ENCODE measurements around the gene LRRC26. TPM values are rescaled to one million over a fixed set of nuclear protein-coding genes. Genes with fewer than 3 reads are reported as not detected.
"Not testable (repeated sequence)": the region's sequence is repeated elsewhere in the genome, so short reads cannot be mapped to it uniquely, and the experiment has no call there.

The LRRC26 gene
- polyA plus RNA-seq, 3 donors = 0.40 to 0.47 TPM; not detected in 1

- no peak overlapping the region for H3K27ac ChIP-seq (ENCODE audit: low read depth, low read length)
- WGBS, 3 donors = 45 to 67% (median 64%) methylated on average over 8 to 9 of the region's 9 CpGs
Measured at GRCh38 chr9:137146527-137146918, 23.3 kb downstream of the LRRC26 start.

- WGBS, 3 donors = 45 to 56% (median 55%) methylated on average over 36 to 49 of the region's 49 CpGs
- H3K27ac ChIP-seq (ENCODE audit: low read depth, low read length) = no peak overlapping the region
Measured at GRCh38 chr9:137145731-137146526, 23.9 kb downstream of the LRRC26 start.

- no peak overlapping the region for H3K27ac ChIP-seq (ENCODE audit: low read depth, low read length)
- WGBS, 3 donors = 56 to 88% (median 64%) methylated on average over 4 of the region's 4 CpGs
Measured at GRCh38 chr9:137143459-137143858, 26.4 kb downstream of the LRRC26 start.

GRCh38 chr9:137141976-137142936 lies 27.6 kb downstream of the LRRC26 start:
- H3K27ac ChIP-seq (ENCODE audit: low read depth, low read length) = no peak overlapping the region
- 71 to 79% (median 73%) methylated on average over 23 to 24 of the region's 24 CpGs for WGBS, 3 donors

- WGBS, 3 donors = 72 to 76% (median 73%) methylated on average over 17 of the region's 17 CpGs
- H3K27ac ChIP-seq (ENCODE audit: low read depth, low read length) = no peak overlapping the region
Measured at GRCh38 chr9:137141050-137141810, 28.6 kb downstream of the LRRC26 start.

- WGBS, 3 donors = 52 to 61% (median 58%) methylated on average over 26 of the region's 26 CpGs
- no peak overlapping the region for H3K27ac ChIP-seq (ENCODE audit: low read depth, low read length)
Measured at GRCh38 chr9:137140151-137141012, 29.5 kb downstream of the LRRC26 start.

GRCh38 chr9:137139468-137140150 lies 30.2 kb downstream of the LRRC26 start:
- WGBS, 3 donors = 28 to 32% (median 31%) methylated on average over 28 to 37 of the region's 37 CpGs
- no peak overlapping the region for H3K27ac ChIP-seq (ENCODE audit: low read depth, low read length)

GRCh38 chr9:137138722-137139467 lies 31.0 kb downstream of the LRRC26 start, which contains the start of gene GRIN1:
GRIN1 (plus strand) TSS chr9:137139154; CDS start chr9:137139487, 333 bp downstream.
- 7 to 10% (median 7%) methylated on average over 74 to 104 of the region's 104 CpGs for WGBS, 3 donors
- no peak within 1 kb of the TSS for H3K27ac ChIP-seq (ENCODE audit: low read depth, low read length)

- no peak overlapping the region for H3K27ac ChIP-seq (ENCODE audit: low read depth, low read length)
- 6 to 10% (median 9%) methylated on average over 25 of the region's 25 CpGs for WGBS, 3 donors
Measured at GRCh38 chr9:137138058-137138721, 31.7 kb downstream of the LRRC26 start.

- WGBS, 3 donors = 66 to 70% (median 68%) methylated on average over 22 to 23 of the region's 23 CpGs
Measured at GRCh38 chr9:137136881-137137607, 32.8 kb downstream of the LRRC26 start.

GRCh38 chr9:137136261-137136880 lies 33.5 kb downstream of the LRRC26 start:
- no peak overlapping the region for H3K27ac ChIP-seq (ENCODE audit: low read depth, low read length)
- 27 to 38% (median 31%) methylated on average over 22 to 27 of the region's 27 CpGs for WGBS, 3 donors

More at GRCh38 chr9:137136881-137137607, 32.8 kb downstream of the LRRC26 start:
- H3K27ac ChIP-seq (ENCODE audit: low read depth, low read length) = no peak overlapping the region

- WGBS, 3 donors = 72 to 87% (median 81%) methylated on average over 9 of the region's 9 CpGs
- H3K27ac ChIP-seq (ENCODE audit: low read depth, low read length) = not testable (repeated sequence)
Measured at GRCh38 chr9:137135154-137135553, 34.7 kb downstream of the LRRC26 start.

GRCh38 chr9:137134191-137134590 lies 35.7 kb downstream of the LRRC26 start:
- no peak overlapping the region for H3K27ac ChIP-seq (ENCODE audit: low read depth, low read length)
- WGBS, 3 donors = 79 to 85% (median 81%) methylated on average over 4 of the region's 4 CpGs

- no peak overlapping the region for H3K27ac ChIP-seq (ENCODE audit: low read depth, low read length)
- WGBS, 3 donors = 4 to 10% (median 6%) methylated on average over 56 to 58 of the region's 58 CpGs
Measured at GRCh38 chr9:137130176-137130755, 39.6 kb downstream of the LRRC26 start.
